Measurements from ENCODE around the gene MON1B.
"Not testable (repeated sequence)": the region's sequence is repeated elsewhere in the genome, so short reads cannot be mapped to it uniquely, and the experiment has no call there.

MON1B gene

GRCh38 chr16:77199211-77199610 is 8.2 kb downstream of the MON1B start, which contains the start of gene SYCE1L:
SYCE1L (plus strand) TSS chr16:77199408; CDS start chr16:77199452, 44 bp downstream.
- DNase-seq, result no peak

GRCh38 chr16:77206533-77206932 is 15.5 kb downstream of the MON1B start:
- no peak for DNase-seq

- no peak for DNase-seq
Measured at GRCh38 chr16:77207030-77207429, 16.0 kb downstream of the MON1B start.

- no peak for DNase-seq
Measured at GRCh38 chr16:77208382-77208781, 17.4 kb downstream of the MON1B start.

- DNase-seq, result peak; percentile 53
Measured at GRCh38 chr16:77211880-77212740, 21.1 kb downstream of the MON1B start.

- DNase-seq, result peak; percentile 7
Measured at GRCh38 chr16:77212741-77213541, 22.0 kb downstream of the MON1B start.

GRCh38 chr16:77213542-77214106 is 22.6 kb downstream of the MON1B start:
- DNase-seq, result no peak

- DNase-seq, result no peak
Measured at GRCh38 chr16:77214411-77215138, 23.6 kb downstream of the MON1B start.

- DNase-seq, result no peak
Measured at GRCh38 chr16:77219437-77219836, 28.4 kb downstream of the MON1B start.

GRCh38 chr16:77220427-77220826 is 29.4 kb downstream of the MON1B start:
- DNase-seq, result no peak

- no peak for DNase-seq
Measured at GRCh38 chr16:77221482-77221881, 30.5 kb downstream of the MON1B start.

- DNase-seq, result no peak
Measured at GRCh38 chr16:77223184-77223583, 32.2 kb downstream of the MON1B start.

GRCh38 chr16:77225182-77225581 is 34.2 kb downstream of the MON1B start:
- DNase-seq, result no peak

GRCh38 chr16:77227745-77228144 is 36.8 kb downstream of the MON1B start:
- DNase-seq, result no peak

GRCh38 chr16:77231047-77231446 is 40.1 kb downstream of the MON1B start:
- DNase-seq, result no peak

GRCh38 chr16:77233799-77234519 is 43.0 kb downstream of the MON1B start:
- no peak for DNase-seq

GRCh38 chr16:77234611-77235010 is 43.6 kb downstream of the MON1B start:
- DNase-seq, result no peak

GRCh38 chr16:77236063-77236511 is 45.1 kb downstream of the MON1B start:
- peak; percentile 59 for DNase-seq

- peak; percentile 36 for DNase-seq
Measured at GRCh38 chr16:77238593-77238992, 47.6 kb downstream of the MON1B start.

- DNase-seq, result not testable (repeated sequence)
Measured at GRCh38 chr16:77242471-77242870, 51.5 kb downstream of the MON1B start.

GRCh38 chr16:77246150-77246549 is 55.2 kb downstream of the MON1B start:
- no peak for DNase-seq

GRCh38 chr16:77250400-77250799 is 59.4 kb downstream of the MON1B start:
- no peak for DNase-seq
